Diencephalon (tissue), 1 donor: ENCODE measurements around the gene GDI2. TPM values are rescaled to one million over a fixed set of nuclear protein-coding genes. Genes with fewer than 3 reads are reported as not detected.

ENCODE experiments used
- total RNA-seq: library from RNA; depleted of rRNA; stranded (reverse); fragments of >200 nt; gene quantifications from one replicate; pipeline ENCODE4 v1.2.3, GENCODE V29; 2014

The GDI2 gene
- 347 TPM for total RNA-seq

DNA sequence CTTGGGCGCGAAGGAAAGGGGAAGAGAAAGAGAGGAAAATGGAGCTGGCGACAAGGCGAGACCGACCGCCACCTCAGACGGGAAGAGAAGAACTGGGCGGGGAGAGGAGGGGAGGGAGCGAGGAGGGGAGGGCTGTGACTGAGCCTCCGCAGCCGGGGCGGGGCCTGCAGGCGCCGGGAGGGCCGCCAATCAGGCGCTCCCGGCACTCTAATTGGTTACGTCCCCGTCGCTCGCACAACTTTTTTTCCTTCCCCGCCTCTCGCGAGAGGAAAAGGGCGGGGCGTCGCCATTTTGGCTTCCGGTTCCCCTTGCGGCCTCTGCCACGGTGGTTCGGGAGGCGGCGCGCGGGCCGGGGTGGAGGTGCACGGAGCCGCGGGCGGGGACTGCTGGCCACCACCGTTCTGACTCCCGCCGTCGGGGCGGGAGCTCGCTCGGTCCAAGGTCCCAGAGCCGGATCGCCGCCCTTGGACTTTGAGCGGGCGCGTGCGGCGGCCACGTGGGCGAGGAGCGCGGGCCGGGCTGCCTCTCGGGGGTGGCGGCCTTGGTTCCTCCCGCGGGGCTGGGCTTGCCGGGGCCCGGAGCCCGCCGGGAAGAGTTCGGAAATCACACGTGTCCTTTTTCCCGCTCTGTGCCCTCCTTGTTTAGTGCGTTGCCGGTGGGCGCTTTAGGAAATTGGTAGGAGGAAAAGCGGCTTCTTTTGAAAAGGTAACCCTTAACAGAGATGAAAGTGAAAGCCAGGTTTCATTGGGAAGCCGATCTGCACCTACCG lies at the start of gene GDI2:
Gene GDI2, minus strand, starts transcription at position 94 of the 769 bp plus-strand sequence. CDS start 176 bp downstream, outside the sequence.

Other genes with a start within 250 kb of the GDI2 start
- gene ASB13, start 146.8 kb downstream of the GDI2 start, total RNA-seq, result 12.7 TPM
- gene TASOR2, start 128.6 kb downstream of the GDI2 start, total RNA-seq, result 103 TPM
- 7.8 TPM for gene ANKRD16, start 76.5 kb upstream of the GDI2 start, total RNA-seq
- gene FBH1, start 76.8 kb upstream of the GDI2 start, total RNA-seq, result 45.2 TPM
- not detected for gene IL15RA, start 164.1 kb upstream of the GDI2 start, total RNA-seq
- not detected for gene IL2RA, start 248.9 kb upstream of the GDI2 start, total RNA-seq